Activated CD4-positive, alpha-beta T cell treated with anti-CD3 and anti-CD28 coated beads, Interleukin-2, amount 10 ng/mL, durations not matched to agents 24 days and 14 days (primary cell): ENCODE results near the gene OR2AJ1. TPM values are rescaled to one million over a fixed set of nuclear protein-coding genes. Genes with fewer than 3 reads are reported as not detected.
"Not testable (repeated sequence)": the region's sequence is repeated elsewhere in the genome, so short reads cannot be mapped to it uniquely, and the experiment has no call there.

Experiments used
- DNase-seq: peaks from one replicate; pipeline ENCODE4 v3.0.0; 2022
- H3K27ac Mint-ChIP-seq: one replicate; pipeline ENCODE4 v1.8.0; 2022; ENCODE audit warnings: mild to moderate bottlenecking, mixed read lengths
- H3K27me3 Mint-ChIP-seq: one replicate; pipeline ENCODE4 v1.8.0; 2022; ENCODE audit warnings: mixed read lengths
- H3K36me3 Mint-ChIP-seq: one replicate; pipeline ENCODE4 v1.8.0; 2022; ENCODE audit warnings: low read depth, mild to moderate bottlenecking, mixed read lengths
- H3K4me1 Mint-ChIP-seq: one replicate; pipeline ENCODE4 v1.8.0; 2021; ENCODE audit warnings: mixed read lengths
- H3K4me3 Mint-ChIP-seq: one replicate; pipeline ENCODE4 v1.8.0; 2022; ENCODE audit warnings: mild to moderate bottlenecking, moderate library complexity, mixed read lengths
- H3K9me3 Mint-ChIP-seq: one replicate; pipeline ENCODE4 v1.8.0; 2021; ENCODE audit warnings: mixed read lengths
- intact Hi-C: fragments of 100-400 bp; cut with micrococcal nuclease; formaldehyde crosslinking; loops from one replicate; pipeline ENCODE4 v1.15.1; 2023
- total RNA-seq: library from RNA; stranded (reverse); gene quantifications from 2 replicates; pipeline ENCODE4 v1.2.3, GENCODE V29; 2022

Gene OR2AJ1
- total RNA-seq, 1 donor from 2014 or later, result not detected

DNA sequence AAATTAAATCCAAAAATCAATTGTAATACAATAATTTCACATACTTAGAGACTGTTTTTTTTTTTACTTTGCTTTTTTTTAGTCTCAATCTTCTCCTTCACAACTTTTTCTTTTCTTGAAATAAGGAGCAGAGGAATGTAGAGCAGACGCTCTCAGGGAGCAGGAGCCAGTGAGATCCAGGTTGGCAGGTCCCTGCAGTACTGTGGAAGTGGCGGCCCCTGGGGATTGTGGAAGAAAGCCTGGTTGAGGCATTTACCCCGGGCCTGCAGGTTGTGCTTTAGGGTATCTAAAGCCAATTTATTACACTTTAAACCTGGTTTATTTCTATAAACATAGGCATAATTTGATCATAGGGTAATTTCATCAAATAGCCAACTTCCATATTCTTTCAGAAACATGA is 748 bp upstream of the OR2AJ1 start:
- Mint-ChIP-seq H3K4me3 (no peak overlapping the region), H3K9me3 (no peaks in the 10 kb centered on the region), H3K36me3 (no peaks in the 10 kb centered on the region), H3K4me1 (no peaks in the 10 kb centered on the region), H3K27me3 (no peaks in the 10 kb centered on the region), H3K27ac (no peak overlapping the region)
- intact Hi-C loops, result no loop called here
- no peak for DNase-seq

DNA sequence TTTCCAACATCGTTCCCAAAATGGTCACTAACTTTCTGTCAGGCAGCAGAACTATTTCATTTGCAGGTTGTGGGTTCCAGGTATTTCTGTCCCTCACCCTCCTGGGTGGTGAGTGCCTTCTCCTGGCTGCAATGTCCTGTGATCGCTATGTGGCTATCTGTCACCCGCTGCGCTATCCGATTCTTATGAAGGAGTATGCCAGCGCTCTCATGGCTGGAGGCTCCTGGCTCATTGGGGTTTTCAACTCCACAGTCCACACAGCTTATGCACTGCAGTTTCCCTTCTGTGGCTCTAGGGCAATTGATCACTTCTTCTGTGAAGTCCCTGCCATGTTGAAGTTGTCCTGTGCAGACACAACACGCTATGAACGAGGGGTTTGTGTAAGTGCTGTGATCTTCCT is 9.3 kb downstream of the OR2AJ1 start:
- no peaks in the 10 kb centered on the region for H3K9me3 Mint-ChIP-seq

GRCh38 chr1:247935781-247936180 is 11.1 kb downstream of the OR2AJ1 start:
- intact Hi-C loops, result no loop called here
- Mint-ChIP-seq H3K9me3 (no peaks in the 10 kb centered on the region), H3K4me1 (no peaks in the 10 kb centered on the region), H3K27ac (no peak overlapping the region), H3K27me3 (peaks cover 2% of the 10 kb centered on the region), H3K4me3 (no peak overlapping the region), H3K36me3 (no peaks in the 10 kb centered on the region)
- no peak for DNase-seq

More for the DNA sequence above, 9.3 kb downstream of the OR2AJ1 start:
- H3K27me3 Mint-ChIP-seq, result no peaks in the 10 kb centered on the region
- no peak overlapping the region for H3K4me3 Mint-ChIP-seq
- no peak for DNase-seq
- H3K4me1 Mint-ChIP-seq, result no peaks in the 10 kb centered on the region
- no peaks in the 10 kb centered on the region for H3K36me3 Mint-ChIP-seq
- H3K27ac Mint-ChIP-seq, result no peak overlapping the region
- intact Hi-C loops, result no loop called here

DNA sequence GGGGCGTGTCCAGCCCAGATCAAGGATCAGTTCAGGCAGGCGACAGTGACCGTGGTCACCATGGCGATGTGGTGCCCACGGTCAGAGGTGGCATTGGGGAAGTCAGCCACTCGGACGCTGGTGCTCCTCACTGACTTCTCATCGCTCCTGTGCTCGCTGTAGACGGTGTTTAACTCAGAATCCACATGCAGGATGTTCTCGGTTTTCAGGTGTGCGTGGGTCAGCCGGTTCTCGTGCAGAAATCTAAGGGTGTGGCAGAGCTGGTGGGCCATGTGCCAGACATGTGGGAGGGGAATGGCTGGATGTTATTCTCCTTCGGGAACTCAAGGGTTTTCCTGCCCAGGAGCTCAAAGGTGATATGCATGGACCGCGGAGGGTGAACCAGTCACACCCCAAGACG is 11.7 kb downstream of the OR2AJ1 start:
- no peak overlapping the region for H3K4me3 Mint-ChIP-seq
- no peaks in the 10 kb centered on the region for H3K9me3 Mint-ChIP-seq
- no peaks in the 10 kb centered on the region for H3K36me3 Mint-ChIP-seq
- intact Hi-C loops, result no loop called here
- H3K4me1 Mint-ChIP-seq, result no peaks in the 10 kb centered on the region
- H3K27ac Mint-ChIP-seq, result no peak overlapping the region
- H3K27me3 Mint-ChIP-seq, result peaks cover 2% of the 10 kb centered on the region
- no peak for DNase-seq

- H3K36me3 Mint-ChIP-seq, intact Hi-C loops, H3K9me3 Mint-ChIP-seq, H3K27me3 Mint-ChIP-seq, H3K4me1 Mint-ChIP-seq: not testable (repeated sequence)
- peak overlapping the region; percentile 39 for H3K27ac Mint-ChIP-seq
- H3K4me3 Mint-ChIP-seq, result peak overlapping the region; percentile 88
- DNase-seq, result peak; percentile 97
These were observed 12.5 kb downstream of the OR2AJ1 start for GRCh38 chr1:247936965-247937734.

GRCh38 chr1:247942624-247943023 is 17.9 kb downstream of the OR2AJ1 start:
- Mint-ChIP-seq H3K36me3 (no peaks in the 10 kb centered on the region), H3K27me3 (peaks cover 2% of the 10 kb centered on the region), H3K27ac (no peak overlapping the region), H3K9me3 (no peaks in the 10 kb centered on the region), H3K4me3 (no peak overlapping the region), H3K4me1 (no peaks in the 10 kb centered on the region)
- DNase-seq, result no peak
- intact Hi-C loops, result no loop called here

DNA sequence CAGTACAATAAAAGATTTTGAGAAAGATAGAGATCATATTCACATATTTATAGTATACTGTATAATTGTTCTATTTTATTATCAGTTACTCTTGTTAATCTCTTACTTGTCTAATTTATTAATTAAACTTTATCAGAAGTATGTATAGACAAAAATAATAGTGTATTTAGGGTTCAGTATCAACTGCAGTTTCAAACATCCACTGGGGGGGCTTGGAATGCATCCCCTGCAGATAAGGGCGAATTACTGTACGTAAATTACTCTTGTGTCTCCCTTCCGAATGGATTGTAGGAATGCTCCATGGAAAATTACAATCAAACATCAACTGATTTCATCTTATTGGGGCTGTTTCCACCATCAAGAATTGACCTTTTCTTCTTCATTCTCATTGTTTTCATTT is 23.9 kb downstream of the OR2AJ1 start, which contains the start of gene OR2L8:
Gene OR2L8 (plus strand): TSS at position 301 of the 400 bp plus-strand sequence. CDS start 0 bp downstream, at position 301.
- no peaks in the 10 kb centered on the region for H3K36me3 Mint-ChIP-seq
- H3K4me3 Mint-ChIP-seq, result no peak within 1 kb of the TSS
- H3K27ac Mint-ChIP-seq, result no peak within 1 kb of the TSS
- no peaks in the 10 kb centered on the region for H3K4me1 Mint-ChIP-seq
- no peaks in the 10 kb centered on the region for H3K27me3 Mint-ChIP-seq
- no peaks in the 10 kb centered on the region for H3K9me3 Mint-ChIP-seq
- no peak for DNase-seq
- intact Hi-C loops, result no loop called here

- Mint-ChIP-seq H3K27ac (no peak overlapping the region), H3K9me3 (peaks cover 7% of the 10 kb centered on the region), H3K27me3 (no peaks in the 10 kb centered on the region), H3K4me3 (no peak overlapping the region), H3K36me3 (no peaks in the 10 kb centered on the region), H3K4me1 (no peaks in the 10 kb centered on the region)
- no peak for DNase-seq
- intact Hi-C loops, result no loop called here
These were observed 28.7 kb downstream of the OR2AJ1 start for GRCh38 chr1:247953408-247953807.

- intact Hi-C loops, result no loop called here
- Mint-ChIP-seq H3K4me1 (no peaks in the 10 kb centered on the region), H3K27me3 (no peaks in the 10 kb centered on the region), H3K9me3 (peaks cover 19% of the 10 kb centered on the region), H3K27ac (no peak overlapping the region), H3K4me3 (no peak overlapping the region), H3K36me3 (no peaks in the 10 kb centered on the region)
- no peak for DNase-seq
These were observed 37.1 kb downstream of the OR2AJ1 start for GRCh38 chr1:247961791-247962190.

DNA sequence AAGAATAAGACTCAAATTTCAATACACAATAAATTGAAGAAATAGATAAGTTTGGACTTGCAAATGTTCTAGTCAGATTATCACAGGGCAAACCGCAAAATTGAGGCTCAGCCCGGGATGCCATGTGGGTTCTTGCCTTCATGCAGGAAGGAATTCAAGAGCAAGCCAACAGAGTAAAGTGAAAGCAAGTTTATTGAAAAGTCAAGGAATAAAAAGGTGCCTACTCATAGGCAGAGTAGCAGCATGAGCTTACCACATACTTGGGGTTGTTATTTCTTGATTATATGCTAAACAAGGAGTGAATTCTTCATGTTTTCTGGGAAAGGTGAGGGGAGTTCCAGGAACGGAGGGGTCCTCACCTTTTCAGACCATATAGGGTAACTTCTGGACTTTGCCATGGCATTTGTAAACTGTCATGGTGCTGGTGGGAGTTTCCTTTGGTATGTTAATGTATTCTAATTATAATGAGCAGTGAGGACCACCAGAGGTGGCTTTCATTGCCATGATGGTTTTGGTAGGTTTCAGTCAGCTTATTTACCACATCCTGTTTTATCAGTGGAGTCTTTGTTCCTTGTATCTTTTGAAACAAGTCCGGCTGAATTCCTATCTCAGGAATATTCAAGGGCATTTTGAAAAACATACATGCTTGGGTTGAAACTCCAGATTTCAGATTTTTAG is 38.4 kb downstream of the OR2AJ1 start:
- Mint-ChIP-seq H3K27ac (no peak overlapping the region), H3K27me3 (no peaks in the 10 kb centered on the region), H3K9me3 (peaks cover 17% of the 10 kb centered on the region), H3K4me1 (no peaks in the 10 kb centered on the region), H3K4me3 (no peak overlapping the region), H3K36me3 (no peaks in the 10 kb centered on the region)
- intact Hi-C loops, result no loop called here
- DNase-seq, result no peak

GRCh38 chr1:247964933-247965332 is 40.2 kb downstream of the OR2AJ1 start, which contains the start of gene OR2AK2:
Gene OR2AK2 (plus strand): TSS chr1:247965233. CDS start chr1:247965377, 144 bp downstream.
- Mint-ChIP-seq H3K4me1 (no peaks in the 10 kb centered on the region), H3K9me3 (peaks cover 8% of the 10 kb centered on the region), H3K36me3 (no peaks in the 10 kb centered on the region), H3K27me3 (no peaks in the 10 kb centered on the region), H3K27ac (no peak within 1 kb of the TSS), H3K4me3 (no peak within 1 kb of the TSS)
- intact Hi-C loops, result no loop called here
- DNase-seq, result no peak

DNA sequence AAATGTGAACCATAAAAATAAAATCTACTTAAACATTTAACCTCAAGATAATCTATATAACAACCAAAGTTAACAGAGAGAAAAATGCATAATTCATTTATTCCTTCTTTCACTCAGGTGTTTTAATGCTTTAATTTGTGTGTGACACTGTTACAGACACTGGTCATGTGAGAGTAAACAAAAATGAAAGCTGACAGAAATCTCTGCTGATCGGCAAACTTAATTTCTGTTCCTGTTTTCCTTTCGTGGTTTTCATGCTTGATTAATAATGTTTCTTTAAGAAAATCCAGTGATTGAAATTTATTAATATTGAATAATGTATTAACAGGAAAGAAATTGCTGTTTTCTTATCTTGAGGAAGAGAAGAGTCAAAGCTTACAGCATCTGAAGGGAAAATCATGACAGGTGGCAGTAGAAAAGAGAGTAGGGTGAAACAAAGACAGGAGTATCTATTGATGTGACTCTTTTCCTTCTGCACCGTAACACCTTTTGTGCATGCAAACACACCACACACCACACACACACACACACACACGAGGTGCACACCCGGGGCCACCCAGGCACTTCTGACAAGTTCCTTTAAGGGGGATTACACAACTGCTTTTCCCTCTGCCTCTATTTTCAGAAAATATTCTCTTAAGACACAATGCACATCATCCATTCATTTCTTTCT is 42.0 kb downstream of the OR2AJ1 start:
- H3K4me1 Mint-ChIP-seq, result no peaks in the 10 kb centered on the region
- H3K27ac Mint-ChIP-seq, result no peak overlapping the region
- intact Hi-C loops, result no loop called here
- H3K9me3 Mint-ChIP-seq, result peaks cover 3% of the 10 kb centered on the region
- no peak overlapping the region for H3K4me3 Mint-ChIP-seq
- no peak for DNase-seq
- H3K27me3 Mint-ChIP-seq, result no peaks in the 10 kb centered on the region
- no peaks in the 10 kb centered on the region for H3K36me3 Mint-ChIP-seq
